Osteoblast (primary cell): ENCODE measurements around the gene ARHGEF11. TPM values are rescaled to one million over a fixed set of nuclear protein-coding genes. Genes with fewer than 3 reads are reported as not detected.

ENCODE experiments used
- DNase-seq: peaks from one replicate; pipeline ENCODE4 v3.0.0; 2011; ENCODE audit warnings: low spot score, mixed read lengths; ENCODE audit not compliant: insufficient read length; ENCODE audit errors: missing footprints
- H2AFZ ChIP-seq: 2 replicates; pipeline ENCODE4 v1.6.0; 2011; ENCODE audit warnings: mild to moderate bottlenecking, low read length
- H3K27ac ChIP-seq: 2 replicates; pipeline ENCODE4 v1.5.1; 2011; ENCODE audit warnings: mild to moderate bottlenecking, low read depth, low read length, moderate library complexity
- H3K27me3 ChIP-seq: 2 replicates; pipeline ENCODE4 v1.6.0; 2012; ENCODE audit warnings: mild to moderate bottlenecking, control low read depth, inconsistent platforms, low read length, moderate library complexity; ENCODE audit not compliant: insufficient read depth
- H3K36me3 ChIP-seq: 2 replicates; pipeline ENCODE4 v1.5.1; 2011; ENCODE audit warnings: mild to moderate bottlenecking, low read length, control low read depth, moderate library complexity; ENCODE audit not compliant: insufficient read depth
- H3K4me1 ChIP-seq: 2 replicates; pipeline ENCODE4 v1.5.1; 2011; ENCODE audit warnings: mild to moderate bottlenecking, low read length, control low read depth, moderate library complexity; ENCODE audit not compliant: insufficient read depth
- H3K4me2 ChIP-seq: 2 replicates; pipeline ENCODE4 v1.6.0; 2011; ENCODE audit warnings: mild to moderate bottlenecking, low read length; ENCODE audit not compliant: insufficient read depth
- H3K4me3 ChIP-seq: fragments of 200-600 bp; sonication (generic); 3 replicates; pipeline ENCODE4 v1.5.1; 2012; ENCODE audit warnings: mild to moderate bottlenecking, low read length, inconsistent platforms; ENCODE audit not compliant: insufficient read depth
- H3K79me2 ChIP-seq: 2 replicates; pipeline ENCODE4 v1.6.0; 2012; ENCODE audit warnings: mild to moderate bottlenecking, low read length, control low read depth, inconsistent platforms; ENCODE audit not compliant: insufficient read depth
- H3K9me3 ChIP-seq: 2 replicates; pipeline ENCODE4 v1.5.1; 2011; ENCODE audit warnings: low read depth, low read length, control low read depth
- H4K20me1 ChIP-seq: 2 replicates; pipeline ENCODE4 v1.6.0; 2012; ENCODE audit warnings: mild to moderate bottlenecking, low read length, control low read depth; ENCODE audit not compliant: insufficient read depth
- total RNA-seq: library from RNA; depleted of rRNA; stranded (reverse); fragments of >200 nt; gene quantifications from 2 replicates; pipeline ENCODE4 v1.2.3, GENCODE V29; 2012
- TF ChIP-seq, protein P1 (sequence below): IDR thresholded peaks from 2 replicates; pipeline ENCODE4 v1.5.1; 2011; ENCODE audit warnings: mild to moderate bottlenecking, low read depth, low read length, moderate library complexity; ENCODE audit errors: extremely low read depth

ARHGEF11 gene
- total RNA-seq, 1 donor: 50.3 TPM

DNA sequence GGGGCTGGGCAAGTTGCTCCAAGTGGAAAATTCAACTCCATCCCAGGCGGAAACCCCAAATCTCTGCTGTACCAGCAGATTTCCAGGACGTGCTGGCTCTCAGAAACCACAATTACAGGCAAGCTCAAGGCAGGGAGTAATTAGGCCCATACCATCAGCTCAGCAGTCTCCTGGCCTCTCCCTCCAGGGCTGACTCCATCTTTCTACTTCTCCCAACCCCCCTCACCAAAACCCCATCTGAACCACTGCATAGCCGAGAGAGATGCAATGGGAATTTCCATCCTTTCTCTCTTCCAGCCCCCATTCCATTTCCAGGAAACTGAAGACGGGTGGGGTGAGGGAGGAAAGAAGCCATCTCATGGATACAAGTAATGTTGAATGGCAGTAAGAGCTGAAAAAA lies 41.2 kb downstream of the ARHGEF11 start:
- TF ChIP-seq, protein P1, sequence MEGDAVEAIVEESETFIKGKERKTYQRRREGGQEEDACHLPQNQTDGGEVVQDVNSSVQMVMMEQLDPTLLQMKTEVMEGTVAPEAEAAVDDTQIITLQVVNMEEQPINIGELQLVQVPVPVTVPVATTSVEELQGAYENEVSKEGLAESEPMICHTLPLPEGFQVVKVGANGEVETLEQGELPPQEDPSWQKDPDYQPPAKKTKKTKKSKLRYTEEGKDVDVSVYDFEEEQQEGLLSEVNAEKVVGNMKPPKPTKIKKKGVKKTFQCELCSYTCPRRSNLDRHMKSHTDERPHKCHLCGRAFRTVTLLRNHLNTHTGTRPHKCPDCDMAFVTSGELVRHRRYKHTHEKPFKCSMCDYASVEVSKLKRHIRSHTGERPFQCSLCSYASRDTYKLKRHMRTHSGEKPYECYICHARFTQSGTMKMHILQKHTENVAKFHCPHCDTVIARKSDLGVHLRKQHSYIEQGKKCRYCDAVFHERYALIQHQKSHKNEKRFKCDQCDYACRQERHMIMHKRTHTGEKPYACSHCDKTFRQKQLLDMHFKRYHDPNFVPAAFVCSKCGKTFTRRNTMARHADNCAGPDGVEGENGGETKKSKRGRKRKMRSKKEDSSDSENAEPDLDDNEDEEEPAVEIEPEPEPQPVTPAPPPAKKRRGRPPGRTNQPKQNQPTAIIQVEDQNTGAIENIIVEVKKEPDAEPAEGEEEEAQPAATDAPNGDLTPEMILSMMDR: no peak
- Histone ChIP-seq H3K9me3 (no peaks in the 10 kb centered on the region), H3K27ac (no peak overlapping the region), H4K20me1 (peaks cover 68% of the 10 kb centered on the region), H3K4me1 (peaks cover 4% of the 10 kb centered on the region), H3K36me3 (no peaks in the 10 kb centered on the region), H3K79me2 (peaks cover 81% of the 10 kb centered on the region), H2AFZ (no peak overlapping the region), H3K4me3 (no peak overlapping the region), H3K27me3 (no peaks in the 10 kb centered on the region), H3K4me2 (no peak overlapping the region)
- no peak for DNase-seq

DNA sequence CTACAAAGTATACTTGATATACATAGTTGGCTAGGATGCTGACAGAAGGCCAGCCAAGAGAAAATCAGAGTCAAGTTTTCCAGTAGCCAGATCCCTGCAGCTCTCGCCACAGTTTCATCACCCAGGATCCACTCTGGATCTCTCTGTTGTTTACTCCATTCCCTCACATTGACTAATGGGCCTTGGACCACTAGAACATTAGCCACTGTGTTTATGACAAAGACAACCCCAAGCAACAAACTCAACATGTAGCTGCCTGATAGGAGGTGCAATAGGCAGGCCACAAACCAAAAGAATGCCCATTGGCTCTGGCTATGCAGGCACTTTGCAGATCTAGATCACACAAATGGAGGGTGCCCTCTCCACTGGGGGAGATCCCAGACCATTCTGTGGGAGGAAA lies 44.2 kb downstream of the ARHGEF11 start:
- DNase-seq: no peak
- TF ChIP-seq, protein P1: no peak
- Histone ChIP-seq H2AFZ (no peak overlapping the region), H3K79me2 (peaks cover 70% of the 10 kb centered on the region), H3K27ac (no peak overlapping the region), H3K27me3 (no peaks in the 10 kb centered on the region), H3K4me2 (no peak overlapping the region), H3K36me3 (no peaks in the 10 kb centered on the region), H3K4me1 (no peaks in the 10 kb centered on the region), H3K4me3 (no peak overlapping the region), H4K20me1 (peaks cover 63% of the 10 kb centered on the region), H3K9me3 (no peaks in the 10 kb centered on the region)

DNA sequence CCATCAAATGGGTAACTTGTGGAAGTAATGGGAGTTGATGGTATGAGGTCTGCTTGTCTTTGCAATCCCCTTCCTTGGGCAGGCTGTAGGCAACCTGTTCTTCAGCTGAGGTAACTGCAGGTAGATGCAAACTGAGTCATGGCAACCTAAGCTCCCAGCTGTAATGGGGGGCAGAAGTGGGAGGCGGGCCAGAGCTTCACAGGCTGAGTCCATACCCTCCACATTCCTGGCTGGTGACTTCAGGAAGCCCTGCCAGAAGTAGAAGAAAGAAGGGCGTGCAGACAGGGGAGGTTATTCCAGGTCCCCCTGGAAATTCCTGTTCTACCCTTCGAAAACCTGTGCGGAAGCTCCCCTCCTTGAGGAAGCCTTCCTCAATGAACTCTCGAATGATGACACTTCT lies 44.9 kb downstream of the ARHGEF11 start:
- Histone ChIP-seq H3K9me3 (no peaks in the 10 kb centered on the region), H3K4me3 (no peak overlapping the region), H3K27ac (no peak overlapping the region), H4K20me1 (peaks cover 58% of the 10 kb centered on the region), H3K79me2 (peaks cover 69% of the 10 kb centered on the region), H3K4me2 (no peak overlapping the region), H3K4me1 (no peaks in the 10 kb centered on the region), H3K36me3 (no peaks in the 10 kb centered on the region), H2AFZ (no peak overlapping the region), H3K27me3 (no peaks in the 10 kb centered on the region)
- TF ChIP-seq, protein P1: no peak
- no peak for DNase-seq

DNA sequence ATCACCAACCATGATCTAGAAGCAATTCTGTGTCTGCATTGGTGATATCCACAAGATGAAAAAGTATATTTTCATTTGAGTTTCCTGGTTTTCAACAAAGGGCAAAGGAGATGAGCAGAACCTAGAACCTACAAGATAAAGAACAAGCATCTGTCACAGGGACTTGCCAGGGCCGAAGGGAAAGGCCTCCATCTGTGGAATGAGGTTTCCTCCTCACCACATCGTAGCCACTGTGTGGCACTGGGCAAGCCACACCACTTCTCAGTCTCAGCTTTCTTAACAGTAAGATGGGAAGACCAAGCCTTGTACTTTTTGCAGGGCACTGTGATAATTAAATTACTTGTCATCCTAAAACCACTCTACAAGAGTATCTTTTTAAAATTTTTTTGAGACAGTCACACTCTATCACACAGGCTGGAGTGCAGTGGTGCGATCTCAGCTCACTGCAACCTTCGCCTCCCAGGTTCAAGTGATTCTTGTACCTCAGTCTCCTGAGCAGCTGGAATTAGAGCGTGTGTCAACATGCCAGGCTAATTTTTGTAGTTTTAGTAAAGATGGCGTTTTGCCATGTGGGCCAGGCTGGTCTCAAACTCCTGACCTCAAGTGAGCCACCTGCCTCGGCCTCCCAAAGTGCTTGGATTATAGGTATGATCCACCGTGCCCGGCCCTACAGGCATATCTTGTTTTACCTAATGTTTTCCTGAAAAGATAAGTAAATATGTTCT lies 45.8 kb downstream of the ARHGEF11 start:
- H3K4me1 ChIP-seq: no peaks in the 10 kb centered on the region
- no peaks in the 10 kb centered on the region for H3K36me3 ChIP-seq
- H2AFZ ChIP-seq: no peak overlapping the region
- H3K4me2 ChIP-seq: no peak overlapping the region
- H3K9me3 ChIP-seq: no peaks in the 10 kb centered on the region
- peaks cover 61% of the 10 kb centered on the region for H4K20me1 ChIP-seq
- no peak overlapping the region for H3K27ac ChIP-seq
- no peak for DNase-seq
- TF ChIP-seq, protein P1: no peak
- H3K27me3 ChIP-seq: no peaks in the 10 kb centered on the region
- H3K79me2 ChIP-seq: peaks cover 66% of the 10 kb centered on the region
- H3K4me3 ChIP-seq: no peak overlapping the region
